DOHH2 (cell line): Measurements from ENCODE around the gene CEMIP.

Experiments used
- H3F3A ChIP-seq: fragments of 200-600 bp; sonication (generic), shearing (Covaris generic); 2 replicates; pipeline ENCODE4 v1.6.0; 2016; ENCODE audit warnings: antibody characterized with exemption, mild to moderate bottlenecking; ENCODE audit not compliant: control insufficient read depth, insufficient read depth
- H3K27ac ChIP-seq: fragments of 200-600 bp; sonication (generic); 2 replicates; pipeline ENCODE4 v1.5.1; 2014; ENCODE audit warnings: low read depth, mild to moderate bottlenecking, low read length, moderate library complexity
- H3K27me3 ChIP-seq: fragments of 200-600 bp; sonication (generic); 2 replicates; pipeline ENCODE4 v1.6.1; 2014; ENCODE audit warnings: mild to moderate bottlenecking, low read length, mixed read lengths; ENCODE audit not compliant: control insufficient read depth
- H3K36me3 ChIP-seq: fragments of 200-600 bp; sonication (generic); 2 replicates; pipeline ENCODE4 v1.6.1; 2014; ENCODE audit warnings: mild to moderate bottlenecking, low read length, moderate library complexity, mixed read lengths; ENCODE audit not compliant: control insufficient read depth
- H3K4me1 ChIP-seq: fragments of 200-600 bp; sonication (generic); 2 replicates; pipeline ENCODE4 v1.6.1; 2014; ENCODE audit warnings: mild to moderate bottlenecking, low read length, mixed read lengths; ENCODE audit not compliant: control insufficient read depth
- H3K4me2 ChIP-seq: fragments of 200-600 bp; sonication (generic); 2 replicates; pipeline ENCODE4 v1.6.0; 2014; ENCODE audit warnings: mild to moderate bottlenecking, low read length, moderate library complexity
- H3K4me3 ChIP-seq: fragments of 200-600 bp; sonication (generic); 2 replicates; pipeline ENCODE4 v1.5.1; 2014; ENCODE audit warnings: mild to moderate bottlenecking, low read length, mixed read lengths
- H3K79me2 ChIP-seq: fragments of 200-600 bp; sonication (generic); 2 replicates; pipeline ENCODE4 v1.6.1; 2014; ENCODE audit warnings: mild to moderate bottlenecking, low read length, mixed read lengths; ENCODE audit not compliant: control insufficient read depth
- H3K9me2 ChIP-seq: fragments of 200-600 bp; sonication (generic); replicated peaks from 2 replicates; pipeline ENCODE4 v1.6.1; 2014; ENCODE audit warnings: mild to moderate bottlenecking, low read length, mixed read lengths; ENCODE audit not compliant: control insufficient read depth
- H3K9me3 ChIP-seq: fragments of 200-600 bp; sonication (generic); 2 replicates; pipeline ENCODE4 v1.6.1; 2014; ENCODE audit warnings: antibody characterized with exemption, low read length, mixed read lengths; ENCODE audit not compliant: control insufficient read depth, insufficient read depth
- H4K20me1 ChIP-seq: fragments of 200-600 bp; sonication (generic); 2 replicates; pipeline ENCODE4 v1.6.0; 2014; ENCODE audit warnings: low read depth, mild to moderate bottlenecking, antibody characterized with exemption, low read length, moderate library complexity; ENCODE audit not compliant: control insufficient read depth, insufficient read depth
- EZH2phosphoT487 ChIP-seq: fragments of 200-600 bp; sonication (generic); IDR thresholded peaks from 2 replicates; pipeline ENCODE4 v1.6.1; 2017; ENCODE audit warnings: borderline replicate concordance, mild to moderate bottlenecking, antibody characterized with exemption, low read length, moderate library complexity, mixed read lengths
- TF ChIP-seq, protein P1 (sequence below): fragments of 200-600 bp; sonication (generic); IDR thresholded peaks from one replicate; pipeline ENCODE4 v1.5.1; 2014; ENCODE audit warnings: antibody characterized with exemption, mild to moderate bottlenecking, low read depth, low read length; ENCODE audit not compliant: poor library complexity, severe bottlenecking

Gene CEMIP

GRCh38 chr15:80929689-80930088, 150.5 kb downstream of the CEMIP start:
- Histone ChIP-seq H3K27me3 (no peaks in the 10 kb centered on the region), H4K20me1 (no peaks in the 10 kb centered on the region; the same call in 1 of the 2 replicates), H3F3A (no peaks in the 10 kb centered on the region), H3K79me2 (no peaks in the 10 kb centered on the region), H3K9me2 (no peaks in the 10 kb centered on the region), H3K4me3 (no peak overlapping the region), H3K9me3 (no peaks in the 10 kb centered on the region), H3K4me2 (no peak overlapping the region), H3K36me3 (no peaks in the 10 kb centered on the region), H3K27ac (no peak overlapping the region), H3K4me1 (no peaks in the 10 kb centered on the region)
- TF ChIP-seq EZH2phosphoT487 = no peak
- TF ChIP-seq, protein P1, sequence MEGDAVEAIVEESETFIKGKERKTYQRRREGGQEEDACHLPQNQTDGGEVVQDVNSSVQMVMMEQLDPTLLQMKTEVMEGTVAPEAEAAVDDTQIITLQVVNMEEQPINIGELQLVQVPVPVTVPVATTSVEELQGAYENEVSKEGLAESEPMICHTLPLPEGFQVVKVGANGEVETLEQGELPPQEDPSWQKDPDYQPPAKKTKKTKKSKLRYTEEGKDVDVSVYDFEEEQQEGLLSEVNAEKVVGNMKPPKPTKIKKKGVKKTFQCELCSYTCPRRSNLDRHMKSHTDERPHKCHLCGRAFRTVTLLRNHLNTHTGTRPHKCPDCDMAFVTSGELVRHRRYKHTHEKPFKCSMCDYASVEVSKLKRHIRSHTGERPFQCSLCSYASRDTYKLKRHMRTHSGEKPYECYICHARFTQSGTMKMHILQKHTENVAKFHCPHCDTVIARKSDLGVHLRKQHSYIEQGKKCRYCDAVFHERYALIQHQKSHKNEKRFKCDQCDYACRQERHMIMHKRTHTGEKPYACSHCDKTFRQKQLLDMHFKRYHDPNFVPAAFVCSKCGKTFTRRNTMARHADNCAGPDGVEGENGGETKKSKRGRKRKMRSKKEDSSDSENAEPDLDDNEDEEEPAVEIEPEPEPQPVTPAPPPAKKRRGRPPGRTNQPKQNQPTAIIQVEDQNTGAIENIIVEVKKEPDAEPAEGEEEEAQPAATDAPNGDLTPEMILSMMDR = no peak

GRCh38 chr15:80931191-80931590, 152.0 kb downstream of the CEMIP start:
- Histone ChIP-seq H3K27ac (no peak overlapping the region), H3F3A (no peaks in the 10 kb centered on the region), H3K36me3 (no peaks in the 10 kb centered on the region), H4K20me1 (no peaks in the 10 kb centered on the region; the same call in 1 of the 2 replicates), H3K4me2 (no peak overlapping the region), H3K9me3 (no peaks in the 10 kb centered on the region), H3K27me3 (no peaks in the 10 kb centered on the region), H3K4me1 (no peaks in the 10 kb centered on the region), H3K4me3 (no peak overlapping the region), H3K9me2 (no peaks in the 10 kb centered on the region), H3K79me2 (no peaks in the 10 kb centered on the region)
- no peak for TF ChIP-seq EZH2phosphoT487
- TF ChIP-seq, protein P1 = no peak

DNA sequence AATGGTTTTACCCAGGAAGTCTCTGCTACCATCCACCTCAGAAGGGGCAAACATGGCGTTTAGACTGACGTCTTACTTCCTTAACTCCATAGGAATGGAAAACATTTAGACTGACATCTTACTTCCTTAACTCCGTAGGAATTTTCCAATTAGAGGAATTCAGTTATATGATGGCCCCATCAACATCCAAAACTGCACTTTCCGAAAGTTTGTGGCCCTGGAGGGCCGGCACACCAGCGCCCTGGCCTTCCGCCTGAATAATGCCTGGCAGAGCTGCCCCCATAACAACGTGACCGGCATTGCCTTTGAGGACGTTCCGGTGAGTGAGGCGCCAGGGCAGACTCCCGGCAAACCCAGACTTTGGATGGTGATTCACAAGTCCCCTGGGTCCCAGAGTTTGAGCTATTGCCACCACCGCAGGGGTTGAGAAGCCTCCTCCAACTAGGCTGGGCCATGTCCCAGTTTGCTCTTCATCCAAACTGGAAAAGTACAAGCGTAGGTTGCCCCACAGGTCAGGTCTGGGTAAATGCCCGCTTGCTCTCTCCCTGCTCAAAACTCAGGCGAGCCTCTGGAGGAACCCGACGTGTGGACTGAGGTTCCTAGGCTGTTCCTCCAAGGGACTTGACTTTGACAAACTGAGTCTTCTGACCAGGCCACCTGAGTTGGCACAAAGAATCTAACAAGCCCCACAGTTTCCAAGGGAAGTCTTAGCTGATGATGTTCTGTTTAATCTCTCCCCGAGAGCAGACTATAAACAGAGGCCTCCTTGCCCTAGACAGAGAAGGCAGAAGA, 152.7 kb downstream of the CEMIP start:
- Histone ChIP-seq H3K27me3 (no peaks in the 10 kb centered on the region), H3K9me3 (no peaks in the 10 kb centered on the region), H3K4me1 (no peaks in the 10 kb centered on the region), H3F3A (no peaks in the 10 kb centered on the region), H3K27ac (no peak overlapping the region), H4K20me1 (no peaks in the 10 kb centered on the region; the same call in 1 of the 2 replicates), H3K4me3 (no peak overlapping the region), H3K36me3 (no peaks in the 10 kb centered on the region), H3K9me2 (no peaks in the 10 kb centered on the region), H3K4me2 (no peak overlapping the region), H3K79me2 (no peaks in the 10 kb centered on the region)
- no peak for TF ChIP-seq EZH2phosphoT487
- TF ChIP-seq, protein P1 = no peak
